K562 (cell line): ENCODE results near the gene PIN1.

Source experiments
- CEBPB ChIP-seq: fragments of 450-650 bp; IDR thresholded peaks from 2 replicates; pipeline ENCODE4 v1.6.1; 2016; ENCODE audit warnings: missing genetic modification characterization, missing compliant biosample characterization
- CREB1 ChIP-seq, 2 experiments: sonication (generic) in 1 of 2; formaldehyde crosslinking in 1 of 2; IDR thresholded peaks; 2 replicates each; pipeline versions ENCODE4 v1.6.1 to v1.8.0; 2012 to 2022; ENCODE audit warnings: inconsistent platforms in 1 of 2, mild to moderate bottlenecking in 1 of 2, missing genetic modification reagents in 1 of 2, moderate library complexity in 1 of 2
- PRDM10 ChIP-seq: fragments of 450-650 bp; IDR thresholded peaks from 2 replicates; pipeline ENCODE4 v1.6.1; 2018; ENCODE audit not compliant: partially characterized antibody
- RBBP5 ChIP-seq: fragments of 200-600 bp; sonication (generic); IDR thresholded peaks from 2 replicates; pipeline ENCODE4 v1.6.1; 2012; ENCODE audit warnings: borderline replicate concordance, mild to moderate bottlenecking, low read length, control low read depth, inconsistent platforms; ENCODE audit not compliant: insufficient read depth, poor library complexity, severe bottlenecking

GRCh38 chr19:9818175-9818733 lies 16.9 kb upstream of the PIN1 start:
- no peak; the same call in 1 of the 2 replicates for TF ChIP-seq CREB1 (IDR thresholded peaks at IDR 0.05)
- no peak for TF ChIP-seq CREB1 (CRISPR knock-in tag; IDR thresholded peaks at IDR 0.05)
- no peak for TF ChIP-seq CEBPB (tag)
- no peak for TF ChIP-seq PRDM10
- peak; percentile 85 for TF ChIP-seq RBBP5
